ENCODE results near the gene KRT36. TPM values are rescaled to one million over a fixed set of nuclear protein-coding genes. Genes with fewer than 3 reads are reported as not detected.

The KRT36 gene
- total and polyA plus RNA-seq, 2 experiments from 2014 or later: not detected

DNA sequence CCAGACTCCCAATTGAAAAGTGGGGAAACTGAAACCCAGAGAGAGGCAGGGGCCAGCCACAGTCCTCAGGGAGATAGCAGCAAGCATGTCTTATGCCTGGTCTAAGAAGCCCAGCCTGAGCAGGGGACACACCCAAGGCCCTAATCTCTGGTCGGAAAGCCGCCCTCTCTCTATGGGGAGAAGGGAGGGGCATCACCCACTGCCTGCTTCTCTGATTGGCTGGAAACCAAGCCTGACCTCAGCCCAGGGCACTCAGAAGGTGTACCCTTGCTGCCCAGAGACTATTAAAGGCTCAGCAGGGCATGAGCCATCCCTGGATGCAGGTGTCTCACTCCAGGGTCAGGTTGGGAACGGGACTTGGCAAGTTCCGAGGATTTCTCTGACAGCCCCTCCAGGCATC is 21.4 kb upstream of the KRT36 start:
- no peaks in the 10 kb centered on the region for H4K20me1 ChIP-seq (replicated peaks; ENCODE audit: insufficient read depth)
- H2AFZ ChIP-seq: no peak overlapping the region; the same call in 1 of the 2 replicates
- peaks cover 7% of the 10 kb centered on the region for H3K4me1 ChIP-seq (ENCODE audit: insufficient read depth)
- H3K9me2 ChIP-seq (ENCODE audit: insufficient read depth): no peaks in the 10 kb centered on the region
- no peaks in the 10 kb centered on the region for H3K27me3 ChIP-seq (ENCODE audit: insufficient read depth)
- H3K27ac ChIP-seq (ENCODE audit: low read depth): no peak overlapping the region
- no peak overlapping the region for H3K4me2 ChIP-seq
- no peak for TF ChIP-seq ETS1 (IDR thresholded peaks at IDR 0.05)
- no peak for TF ChIP-seq ZNF114 (CRISPR knock-in tag; IDR thresholded peaks at IDR 0.05)
- TF ChIP-seq POLR2AphosphoS5 (IDR thresholded peaks at IDR 0.05; ENCODE audit: low read depth): no peak
- no peak for TF ChIP-seq ZNF331 (CRISPR knock-in tag; IDR thresholded peaks at IDR 0.05; ENCODE audit: low read depth)
- TF ChIP-seq EZH2phosphoT487 (IDR thresholded peaks at IDR 0.05; ENCODE audit: unreplicated experiment): no peak
- TF ChIP-seq CREB1 (CRISPR knock-in tag; IDR thresholded peaks at IDR 0.05; ENCODE audit: low read depth): no peak
- TF ChIP-seq, protein P1, sequence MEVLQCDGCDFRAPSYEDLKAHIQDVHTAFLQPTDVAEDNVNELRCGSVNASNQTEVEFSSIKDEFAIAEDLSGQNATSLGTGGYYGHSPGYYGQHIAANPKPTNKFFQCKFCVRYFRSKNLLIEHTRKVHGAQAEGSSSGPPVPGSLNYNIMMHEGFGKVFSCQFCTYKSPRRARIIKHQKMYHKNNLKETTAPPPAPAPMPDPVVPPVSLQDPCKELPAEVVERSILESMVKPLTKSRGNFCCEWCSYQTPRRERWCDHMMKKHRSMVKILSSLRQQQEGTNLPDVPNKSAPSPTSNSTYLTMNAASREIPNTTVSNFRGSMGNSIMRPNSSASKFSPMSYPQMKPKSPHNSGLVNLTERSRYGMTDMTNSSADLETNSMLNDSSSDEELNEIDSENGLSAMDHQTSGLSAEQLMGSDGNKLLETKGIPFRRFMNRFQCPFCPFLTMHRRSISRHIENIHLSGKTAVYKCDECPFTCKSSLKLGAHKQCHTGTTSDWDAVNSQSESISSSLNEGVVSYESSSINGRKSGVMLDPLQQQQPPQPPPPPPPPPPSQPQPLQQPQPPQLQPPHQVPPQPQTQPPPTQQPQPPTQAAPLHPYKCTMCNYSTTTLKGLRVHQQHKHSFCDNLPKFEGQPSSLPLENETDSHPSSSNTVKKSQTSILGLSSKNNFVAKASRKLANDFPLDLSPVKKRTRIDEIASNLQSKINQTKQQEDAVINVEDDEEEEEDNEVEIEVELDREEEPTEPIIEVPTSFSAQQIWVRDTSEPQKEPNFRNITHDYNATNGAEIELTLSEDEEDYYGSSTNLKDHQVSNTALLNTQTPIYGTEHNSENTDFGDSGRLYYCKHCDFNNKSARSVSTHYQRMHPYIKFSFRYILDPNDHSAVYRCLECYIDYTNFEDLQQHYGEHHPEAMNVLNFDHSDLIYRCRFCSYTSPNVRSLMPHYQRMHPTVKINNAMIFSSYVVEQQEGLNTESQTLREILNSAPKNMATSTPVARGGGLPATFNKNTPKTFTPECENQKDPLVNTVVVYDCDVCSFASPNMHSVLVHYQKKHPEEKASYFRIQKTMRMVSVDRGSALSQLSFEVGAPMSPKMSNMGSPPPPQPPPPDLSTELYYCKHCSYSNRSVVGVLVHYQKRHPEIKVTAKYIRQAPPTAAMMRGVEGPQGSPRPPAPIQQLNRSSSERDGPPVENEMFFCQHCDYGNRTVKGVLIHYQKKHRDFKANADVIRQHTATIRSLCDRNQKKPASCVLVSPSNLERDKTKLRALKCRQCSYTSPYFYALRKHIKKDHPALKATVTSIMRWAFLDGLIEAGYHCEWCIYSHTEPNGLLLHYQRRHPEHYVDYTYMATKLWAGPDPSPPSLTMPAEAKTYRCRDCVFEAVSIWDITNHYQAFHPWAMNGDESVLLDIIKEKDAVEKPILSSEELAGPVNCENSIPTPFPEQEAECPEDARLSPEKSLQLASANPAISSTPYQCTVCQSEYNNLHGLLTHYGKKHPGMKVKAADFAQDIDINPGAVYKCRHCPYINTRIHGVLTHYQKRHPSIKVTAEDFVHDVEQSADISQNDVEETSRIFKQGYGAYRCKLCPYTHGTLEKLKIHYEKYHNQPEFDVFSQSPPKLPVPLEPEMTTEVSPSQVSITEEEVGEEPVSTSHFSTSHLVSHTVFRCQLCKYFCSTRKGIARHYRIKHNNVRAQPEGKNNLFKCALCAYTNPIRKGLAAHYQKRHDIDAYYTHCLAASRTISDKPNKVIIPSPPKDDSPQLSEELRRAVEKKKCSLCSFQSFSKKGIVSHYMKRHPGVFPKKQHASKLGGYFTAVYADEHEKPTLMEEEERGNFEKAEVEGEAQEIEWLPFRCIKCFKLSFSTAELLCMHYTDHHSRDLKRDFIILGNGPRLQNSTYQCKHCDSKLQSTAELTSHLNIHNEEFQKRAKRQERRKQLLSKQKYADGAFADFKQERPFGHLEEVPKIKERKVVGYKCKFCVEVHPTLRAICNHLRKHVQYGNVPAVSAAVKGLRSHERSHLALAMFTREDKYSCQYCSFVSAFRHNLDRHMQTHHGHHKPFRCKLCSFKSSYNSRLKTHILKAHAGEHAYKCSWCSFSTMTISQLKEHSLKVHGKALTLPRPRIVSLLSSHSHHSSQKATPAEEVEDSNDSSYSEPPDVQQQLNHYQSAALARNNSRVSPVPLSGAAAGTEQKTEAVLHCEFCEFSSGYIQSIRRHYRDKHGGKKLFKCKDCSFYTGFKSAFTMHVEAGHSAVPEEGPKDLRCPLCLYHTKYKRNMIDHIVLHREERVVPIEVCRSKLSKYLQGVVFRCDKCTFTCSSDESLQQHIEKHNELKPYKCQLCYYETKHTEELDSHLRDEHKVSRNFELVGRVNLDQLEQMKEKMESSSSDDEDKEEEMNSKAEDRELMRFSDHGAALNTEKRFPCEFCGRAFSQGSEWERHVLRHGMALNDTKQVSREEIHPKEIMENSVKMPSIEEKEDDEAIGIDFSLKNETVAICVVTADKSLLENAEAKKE (CRISPR knock-in tag; IDR thresholded peaks at IDR 0.05): no peak
- Mint-ChIP-seq H3K4me1 (peaks cover 28% of the 10 kb centered on the region), H3K4me3 (no peak overlapping the region), H3K27ac (no peak overlapping the region), H3K9me3 (no peaks in the 10 kb centered on the region), H3K36me3 (ENCODE audit: low read depth) (no peaks in the 10 kb centered on the region), H3K27me3 (ENCODE audit: insufficient read depth, low read depth, poor library complexity) (peaks cover 18% of the 10 kb centered on the region)
- ATAC-seq (peak; percentile 82), DNase-seq (ENCODE audit: low spot score) (no peak)
- H3F3A ChIP-seq (replicated peaks; ENCODE audit: low read depth): no peaks in the 10 kb centered on the region
- H3K4me3 ChIP-seq: no peak overlapping the region
- no peaks in the 10 kb centered on the region for H3K79me2 ChIP-seq (replicated peaks; ENCODE audit: insufficient read depth)
- no peaks in the 10 kb centered on the region for H3K36me3 ChIP-seq (ENCODE audit: insufficient read depth)
